Measurements from ENCODE around the gene ABHD16B.

The ABHD16B gene

GRCh38 chr20:63895952-63896263 lies 34.6 kb downstream of the ABHD16B start:
- no peak for DNase-seq (ENCODE audit: low read depth)

GRCh38 chr20:63896264-63897105 lies 35.2 kb downstream of the ABHD16B start:
- DNase-seq (ENCODE audit: low read depth) = no peak

GRCh38 chr20:63897978-63898561 lies 36.8 kb downstream of the ABHD16B start:
- no peak for DNase-seq (ENCODE audit: low read depth)

GRCh38 chr20:63898882-63899558 lies 37.7 kb downstream of the ABHD16B start:
- DNase-seq (ENCODE audit: low read depth) = no peak

- no peak for DNase-seq (ENCODE audit: low read depth)
Observed at GRCh38 chr20:63900413-63900812, 39.1 kb downstream of the ABHD16B start.

GRCh38 chr20:63903796-63904561 lies 42.7 kb downstream of the ABHD16B start:
- no peak for DNase-seq (ENCODE audit: low read depth)

GRCh38 chr20:63908008-63908682 lies 46.8 kb downstream of the ABHD16B start:
- DNase-seq (ENCODE audit: low read depth) = no peak

- DNase-seq (ENCODE audit: low read depth) = no peak
Observed at GRCh38 chr20:63911176-63911575, 49.9 kb downstream of the ABHD16B start.
